ENCODE results near the gene SERPINA4.

SERPINA4 gene

DNA sequence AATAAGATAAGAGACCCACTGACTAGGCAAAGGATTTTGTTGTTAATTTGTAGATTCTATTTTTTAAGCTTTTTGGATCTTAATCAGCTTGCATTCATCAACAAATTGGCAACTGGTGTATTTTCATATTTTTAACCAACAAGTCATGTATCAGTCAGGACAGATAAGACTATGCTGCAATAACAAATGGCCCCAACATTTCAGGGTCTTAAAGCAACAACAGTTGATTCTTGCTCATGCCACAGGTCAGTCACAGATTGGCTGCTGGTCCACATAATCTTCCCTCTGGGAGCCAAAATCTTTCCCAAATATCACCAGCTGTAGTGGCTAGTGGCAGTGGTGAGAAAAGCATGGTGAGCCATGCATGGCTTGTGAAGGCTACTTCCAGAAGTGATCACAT lies 30.1 kb upstream of the SERPINA4 start:
- no peak overlapping the region for H3K9ac ChIP-seq (ENCODE audit: low read depth, low read length)
- H3K27me3 ChIP-seq (ENCODE audit: insufficient read depth, low read length) = no peaks in the 10 kb centered on the region
- H3K4me3 ChIP-seq (ENCODE audit: low read length) = no peak overlapping the region
- no peak overlapping the region for H3K27ac ChIP-seq (ENCODE audit: low read depth, low read length)
- H3K36me3 ChIP-seq (ENCODE audit: insufficient read depth, low read length) = no peaks in the 10 kb centered on the region
- H3K4me1 ChIP-seq (ENCODE audit: insufficient read depth, low read length) = no peaks in the 10 kb centered on the region
- H3K9me3 ChIP-seq (ENCODE audit: insufficient read depth, low read depth, low read length) = peaks cover 3% of the 10 kb centered on the region; the same call in 1 of the 2 replicates

DNA sequence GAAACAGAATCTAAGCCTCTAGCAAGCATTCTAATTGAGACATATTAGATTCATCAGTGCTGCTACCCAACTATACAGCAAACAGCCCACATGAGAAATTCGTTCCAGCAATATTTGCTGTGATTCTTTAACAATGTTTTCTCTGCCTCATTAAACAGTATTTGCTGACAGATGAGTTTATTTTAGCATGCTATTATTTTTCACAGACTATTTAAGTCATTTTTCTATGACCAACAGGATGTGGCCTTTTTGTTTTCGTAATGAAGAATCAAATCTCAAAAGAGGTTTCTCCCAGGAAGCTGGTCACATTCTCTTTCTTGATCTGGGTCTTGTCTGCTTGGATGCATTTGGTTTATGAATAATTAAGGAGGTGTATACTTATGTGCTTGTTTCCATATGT lies 28.8 kb upstream of the SERPINA4 start:
- H3K27me3 ChIP-seq (ENCODE audit: insufficient read depth, low read length) = no peaks in the 10 kb centered on the region
- 87% methylated on average over 2 of the region's 2 CpGs for WGBS
- H3K9ac ChIP-seq (ENCODE audit: low read depth, low read length) = no peak overlapping the region
- H3K9me3 ChIP-seq (ENCODE audit: insufficient read depth, low read depth, low read length) = peaks cover 3% of the 10 kb centered on the region; the same call in 1 of the 2 replicates
- no peaks in the 10 kb centered on the region for H3K4me1 ChIP-seq (ENCODE audit: insufficient read depth, low read length)
- H3K27ac ChIP-seq (ENCODE audit: low read depth, low read length) = no peak overlapping the region
- H3K36me3 ChIP-seq (ENCODE audit: insufficient read depth, low read length) = no peaks in the 10 kb centered on the region
- no peak overlapping the region for H3K4me3 ChIP-seq (ENCODE audit: low read length)

- H3K36me3 ChIP-seq (ENCODE audit: insufficient read depth, low read length) = no peaks in the 10 kb centered on the region
- no peak overlapping the region for H3K27ac ChIP-seq (ENCODE audit: low read depth, low read length)
- H3K9ac ChIP-seq (ENCODE audit: low read depth, low read length) = no peak overlapping the region
- WGBS = 87% methylated on average over 3 of the region's 3 CpGs
- H3K4me1 ChIP-seq (ENCODE audit: insufficient read depth, low read length) = 0 out of 2 replicates have a peak, but pooled peaks cover 4% of the 10 kb centered on the region
- no peak overlapping the region for H3K4me3 ChIP-seq (ENCODE audit: low read length)
- peaks cover 3% of the 10 kb centered on the region; the same call in 1 of the 2 replicates for H3K9me3 ChIP-seq (ENCODE audit: insufficient read depth, low read depth, low read length)
- no peaks in the 10 kb centered on the region for H3K27me3 ChIP-seq (ENCODE audit: insufficient read depth, low read length)
Measured at GRCh38 chr14:94535506-94535905, 25.7 kb upstream of the SERPINA4 start.

- Histone ChIP-seq H3K4me1 (ENCODE audit: insufficient read depth, low read length) (0 out of 2 replicates have a peak, but pooled peaks cover 4% of the 10 kb centered on the region), H3K27me3 (ENCODE audit: insufficient read depth, low read length) (no peaks in the 10 kb centered on the region), H3K4me3 (ENCODE audit: low read length) (no peak overlapping the region), H3K9ac (ENCODE audit: low read depth, low read length) (no peak overlapping the region), H3K27ac (ENCODE audit: low read depth, low read length) (no peak overlapping the region), H3K9me3 (ENCODE audit: insufficient read depth, low read depth, low read length) (no peaks in the 10 kb centered on the region), H3K36me3 (ENCODE audit: insufficient read depth, low read length) (no peaks in the 10 kb centered on the region)
- WGBS = 61% methylated on average over 2 of the region's 2 CpGs
Measured at GRCh38 chr14:94536836-94537235, 24.4 kb upstream of the SERPINA4 start.

DNA sequence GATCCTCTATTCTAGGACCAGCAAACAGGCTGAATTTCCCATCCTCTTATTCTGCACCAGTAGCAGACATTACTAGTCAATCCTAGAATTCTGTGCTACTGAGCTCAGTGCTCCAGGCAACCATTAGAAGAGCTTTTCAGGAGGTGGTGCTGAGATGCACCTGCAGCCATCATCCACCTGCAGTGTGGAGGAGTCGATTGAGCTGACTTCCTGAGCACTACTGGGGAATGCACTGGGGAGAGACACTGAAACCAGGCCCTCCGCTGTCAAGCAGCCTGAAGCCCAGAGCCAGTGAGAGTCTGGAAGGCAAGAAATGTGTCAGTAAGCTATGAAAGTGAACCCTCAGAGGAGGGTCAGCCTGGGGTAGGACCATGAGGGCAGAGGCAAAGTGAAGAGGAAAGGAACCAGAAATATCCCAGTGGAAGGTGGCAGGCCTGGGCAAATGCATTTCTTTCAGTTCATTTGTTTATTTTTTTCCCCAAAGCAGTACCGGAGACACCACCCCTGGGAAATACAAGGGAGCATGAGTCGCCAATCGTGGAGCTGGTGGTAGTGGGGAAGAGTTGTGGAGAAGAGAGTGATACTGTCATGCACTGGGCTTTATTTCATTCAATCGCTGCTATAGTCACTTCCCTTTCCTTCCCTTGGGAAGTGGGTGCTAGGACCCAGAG lies 23.0 kb upstream of the SERPINA4 start:
- 92% methylated on average over 6 of the region's 6 CpGs for WGBS
- Histone ChIP-seq H3K4me1 (ENCODE audit: insufficient read depth, low read length) (0 out of 2 replicates have a peak, but pooled peaks cover 4% of the 10 kb centered on the region), H3K9ac (ENCODE audit: low read depth, low read length) (no peak overlapping the region), H3K9me3 (ENCODE audit: insufficient read depth, low read depth, low read length) (no peaks in the 10 kb centered on the region), H3K4me3 (ENCODE audit: low read length) (no peak overlapping the region), H3K27me3 (ENCODE audit: insufficient read depth, low read length) (no peaks in the 10 kb centered on the region), H3K36me3 (ENCODE audit: insufficient read depth, low read length) (no peaks in the 10 kb centered on the region), H3K27ac (ENCODE audit: low read depth, low read length) (no peak overlapping the region)

GRCh38 chr14:94539181-94539580 lies 22.1 kb upstream of the SERPINA4 start:
- 88% methylated on average over 7 of the region's 7 CpGs for WGBS
- Histone ChIP-seq H3K4me1 (ENCODE audit: insufficient read depth, low read length) (0 out of 2 replicates have a peak, but pooled peaks cover 4% of the 10 kb centered on the region), H3K9me3 (ENCODE audit: insufficient read depth, low read depth, low read length) (no peaks in the 10 kb centered on the region), H3K36me3 (ENCODE audit: insufficient read depth, low read length) (no peaks in the 10 kb centered on the region), H3K9ac (ENCODE audit: low read depth, low read length) (no peak overlapping the region), H3K27ac (ENCODE audit: low read depth, low read length) (no peak overlapping the region), H3K27me3 (ENCODE audit: insufficient read depth, low read length) (no peaks in the 10 kb centered on the region), H3K4me3 (ENCODE audit: low read length) (no peak overlapping the region)

GRCh38 chr14:94540031-94540794 lies 21.0 kb upstream of the SERPINA4 start:
- no peaks in the 10 kb centered on the region for H3K27me3 ChIP-seq (ENCODE audit: insufficient read depth, low read length)
- no peaks in the 10 kb centered on the region for H3K9me3 ChIP-seq (ENCODE audit: insufficient read depth, low read depth, low read length)
- no peak overlapping the region for H3K27ac ChIP-seq (ENCODE audit: low read depth, low read length)
- H3K36me3 ChIP-seq (ENCODE audit: insufficient read depth, low read length) = no peaks in the 10 kb centered on the region
- no peak overlapping the region for H3K4me3 ChIP-seq (ENCODE audit: low read length)
- H3K4me1 ChIP-seq (ENCODE audit: insufficient read depth, low read length) = peaks cover 9% of the 10 kb centered on the region; the same call in 1 of the 2 replicates
- 75% methylated on average over 13 of the region's 13 CpGs for WGBS
- no peak overlapping the region for H3K9ac ChIP-seq (ENCODE audit: low read depth, low read length)

DNA sequence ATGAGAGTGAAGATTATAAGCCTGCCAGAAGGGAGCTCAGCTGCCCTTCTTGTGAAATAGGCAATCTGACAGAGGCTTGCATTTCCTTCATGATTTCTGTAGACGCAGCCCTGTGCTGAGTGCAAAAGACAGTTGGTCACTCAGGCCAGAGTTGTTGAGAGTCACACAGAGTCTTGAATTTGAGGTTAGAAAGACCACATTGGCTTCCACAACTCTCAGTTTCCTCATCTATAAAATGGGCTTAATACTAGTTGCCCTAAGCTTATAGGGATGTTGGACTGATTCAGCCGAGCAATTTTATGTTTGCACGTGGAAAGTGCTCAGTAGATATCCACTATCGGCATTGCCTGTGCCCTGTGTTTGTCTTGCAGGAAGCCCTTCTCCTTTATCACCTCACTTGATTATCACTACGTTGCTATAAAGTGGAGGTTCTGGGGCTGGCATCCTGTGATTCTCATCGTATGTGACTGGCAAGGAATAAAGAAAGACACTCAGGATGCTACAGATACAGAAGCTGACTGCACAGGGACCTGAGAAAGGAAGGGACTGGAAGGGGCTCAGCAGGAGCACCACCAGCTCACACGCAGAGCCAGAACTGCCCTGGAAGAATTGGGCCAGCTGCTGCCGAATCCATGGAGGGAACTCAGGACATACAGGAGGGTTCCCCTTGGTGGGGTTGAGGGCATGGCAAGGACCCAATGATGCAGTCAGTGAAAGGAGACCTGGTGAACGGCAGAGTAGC lies 19.8 kb upstream of the SERPINA4 start:
- no peak overlapping the region for H3K4me3 ChIP-seq (ENCODE audit: low read length)
- WGBS = 92% methylated on average over 9 of the region's 9 CpGs
- H3K36me3 ChIP-seq (ENCODE audit: insufficient read depth, low read length) = no peaks in the 10 kb centered on the region
- no peak overlapping the region for H3K27ac ChIP-seq (ENCODE audit: low read depth, low read length)
- H3K9me3 ChIP-seq (ENCODE audit: insufficient read depth, low read depth, low read length) = no peaks in the 10 kb centered on the region
- no peaks in the 10 kb centered on the region for H3K27me3 ChIP-seq (ENCODE audit: insufficient read depth, low read length)
- H3K4me1 ChIP-seq (ENCODE audit: insufficient read depth, low read length) = peaks cover 9% of the 10 kb centered on the region; the same call in 1 of the 2 replicates
- no peak overlapping the region for H3K9ac ChIP-seq (ENCODE audit: low read depth, low read length)

DNA sequence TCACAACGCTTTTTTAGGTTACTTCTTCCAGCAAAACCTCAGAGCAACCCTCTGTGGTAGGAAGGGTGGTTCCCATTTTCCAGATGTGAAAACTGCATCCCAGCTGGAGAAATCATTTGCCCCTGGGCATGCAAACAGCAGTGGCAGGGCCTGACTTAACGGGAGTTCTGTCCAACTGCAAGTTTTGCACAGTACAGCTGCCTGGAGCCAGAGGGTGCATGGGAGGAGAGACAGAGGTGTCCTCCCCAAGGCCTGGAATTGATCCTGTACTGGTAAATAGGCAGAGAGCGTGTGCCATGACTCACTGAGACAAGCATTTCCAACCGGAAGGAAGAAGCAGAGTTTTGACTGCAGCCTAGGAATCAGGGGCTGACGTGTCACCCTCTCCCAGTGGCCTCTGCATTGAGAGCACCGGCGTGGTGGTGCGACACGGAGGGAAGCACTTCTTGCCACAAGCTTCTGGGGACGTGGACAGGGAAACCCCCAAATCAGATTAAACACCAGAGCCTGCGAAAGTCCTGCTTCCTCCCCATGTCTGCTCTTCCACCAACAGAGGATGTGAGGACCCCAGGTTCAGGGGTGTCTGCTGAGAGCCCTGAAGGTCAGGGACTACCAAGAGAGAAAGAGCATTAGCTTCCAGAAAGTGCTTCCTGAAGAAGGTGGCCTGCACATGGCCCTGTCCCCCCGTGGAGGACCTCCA lies 19.0 kb upstream of the SERPINA4 start:
- Histone ChIP-seq H3K36me3 (ENCODE audit: insufficient read depth, low read length) (no peaks in the 10 kb centered on the region), H3K27me3 (ENCODE audit: insufficient read depth, low read length) (no peaks in the 10 kb centered on the region), H3K4me1 (ENCODE audit: insufficient read depth, low read length) (peaks cover 9% of the 10 kb centered on the region; the same call in 1 of the 2 replicates), H3K4me3 (ENCODE audit: low read length) (no peak overlapping the region), H3K9ac (ENCODE audit: low read depth, low read length) (no peak overlapping the region), H3K9me3 (ENCODE audit: insufficient read depth, low read depth, low read length) (no peaks in the 10 kb centered on the region), H3K27ac (ENCODE audit: low read depth, low read length) (no peak overlapping the region)
- WGBS = 92% methylated on average over 12 of the region's 12 CpGs

- 92% methylated on average over 9 of the region's 9 CpGs for WGBS
- no peak overlapping the region for H3K4me3 ChIP-seq (ENCODE audit: low read length)
- H3K4me1 ChIP-seq (ENCODE audit: insufficient read depth, low read length) = peaks cover 9% of the 10 kb centered on the region; the same call in 1 of the 2 replicates
- H3K9ac ChIP-seq (ENCODE audit: low read depth, low read length) = no peak overlapping the region
- H3K27ac ChIP-seq (ENCODE audit: low read depth, low read length) = no peak overlapping the region
- H3K9me3 ChIP-seq (ENCODE audit: insufficient read depth, low read depth, low read length) = no peaks in the 10 kb centered on the region
- no peaks in the 10 kb centered on the region for H3K36me3 ChIP-seq (ENCODE audit: insufficient read depth, low read length)
- no peaks in the 10 kb centered on the region for H3K27me3 ChIP-seq (ENCODE audit: insufficient read depth, low read length)
Measured at GRCh38 chr14:94542811-94543440, 18.3 kb upstream of the SERPINA4 start.
